Fibroblast of mammary gland (primary cell): ENCODE data around the gene SLC1A1.

Experiments
- DNase-seq: peaks from one replicate; pipeline ENCODE4 v3.0.0-alpha.2; 2010; ENCODE audit warnings: low read depth
- H3K4me3 ChIP-seq: 2 replicates; pipeline ENCODE4 v1.5.1; 2011; ENCODE audit warnings: low read depth, mild to moderate bottlenecking, low read length, moderate library complexity; ENCODE audit not compliant: control insufficient read depth
- CTCF ChIP-seq: conservative IDR thresholded peaks from 2 replicates; pipeline ENCODE4 v1.5.1; 2011; ENCODE audit warnings: low read depth, low read length, inconsistent platforms; ENCODE audit not compliant: control insufficient read depth, insufficient read depth

Gene SLC1A1

GRCh38 chr9:4563105-4563504 lies 72.8 kb downstream of the SLC1A1 start:
- DNase-seq: no peak
- no peak overlapping the region for H3K4me3 ChIP-seq
- no peak for TF ChIP-seq CTCF

GRCh38 chr9:4566806-4567205 lies 76.5 kb downstream of the SLC1A1 start:
- DNase-seq: no peak
- H3K4me3 ChIP-seq: no peak overlapping the region
- no peak for TF ChIP-seq CTCF

GRCh38 chr9:4567601-4568000 lies 77.3 kb downstream of the SLC1A1 start:
- TF ChIP-seq CTCF: no peak
- no peak for DNase-seq

GRCh38 chr9:4569101-4569500 lies 78.8 kb downstream of the SLC1A1 start:
- TF ChIP-seq CTCF: no peak
- peak; percentile 12 for DNase-seq
- H3K4me3 ChIP-seq: no peak overlapping the region

More at GRCh38 chr9:4567601-4568000, 77.3 kb downstream of the SLC1A1 start:
- no peak overlapping the region for H3K4me3 ChIP-seq

GRCh38 chr9:4572184-4572826 lies 82.0 kb downstream of the SLC1A1 start:
- H3K4me3 ChIP-seq: no peak overlapping the region
- no peak for DNase-seq
- TF ChIP-seq CTCF: no peak

- DNase-seq: no peak
- H3K4me3 ChIP-seq: no peak overlapping the region
- TF ChIP-seq CTCF: no peak
Observed at GRCh38 chr9:4573176-4573575, 82.9 kb downstream of the SLC1A1 start.

- H3K4me3 ChIP-seq: no peak overlapping the region
- TF ChIP-seq CTCF: no peak
- DNase-seq: no peak
Observed at GRCh38 chr9:4573634-4574389, 83.5 kb downstream of the SLC1A1 start.
